Renal cortex interstitium (tissue), 11 donors: ENCODE measurements around the gene RDH8. TPM values are rescaled to one million over a fixed set of nuclear protein-coding genes. Genes with fewer than 3 reads are reported as not detected.
"Not testable (repeated sequence)": the region's sequence is repeated elsewhere in the genome, so short reads cannot be mapped to it uniquely, and the experiment has no call there.

Experiments
- DNase-seq, 11 donors: peaks; one replicate each; pipeline ENCODE4 v3.0.0-alpha.2; 2013; ENCODE audit warnings: low read depth in 9 of 11, low spot score in 4 of 11; ENCODE audit errors: extremely low read depth in 1 of 11
- polyA plus RNA-seq, 3 donors: library from polyadenylated mRNA; unstranded; fragments of 120-200 nt; gene quantifications; one replicate each; pipeline ENCODE4 v1.2.1, GENCODE V29; 2013; ENCODE audit not compliant: insufficient read length in 3 of 3

The RDH8 gene
- polyA plus RNA-seq, 3 donors: 0.27 TPM; not detected in 2

DNA sequence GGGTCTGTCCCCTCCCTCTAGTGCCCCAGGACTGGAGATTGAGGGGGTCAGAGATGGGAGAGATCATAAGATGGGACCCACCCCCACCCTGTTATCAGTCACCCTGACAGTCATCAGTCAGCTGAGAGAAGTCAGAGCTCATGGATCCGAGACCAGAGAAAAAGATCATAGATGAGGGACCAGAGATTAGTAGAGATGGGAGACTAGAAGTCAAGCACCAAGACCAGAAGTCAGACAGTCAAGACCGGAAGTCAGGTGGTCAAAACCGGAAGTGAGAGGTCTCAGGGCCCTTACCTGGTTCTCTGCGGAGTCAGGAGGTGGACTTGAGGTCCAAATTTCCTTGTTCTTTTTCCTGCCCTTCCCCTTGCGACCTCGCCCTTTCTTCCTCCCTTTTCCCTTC is 10.0 kb upstream of the RDH8 start:
- no peak for DNase-seq

DNA sequence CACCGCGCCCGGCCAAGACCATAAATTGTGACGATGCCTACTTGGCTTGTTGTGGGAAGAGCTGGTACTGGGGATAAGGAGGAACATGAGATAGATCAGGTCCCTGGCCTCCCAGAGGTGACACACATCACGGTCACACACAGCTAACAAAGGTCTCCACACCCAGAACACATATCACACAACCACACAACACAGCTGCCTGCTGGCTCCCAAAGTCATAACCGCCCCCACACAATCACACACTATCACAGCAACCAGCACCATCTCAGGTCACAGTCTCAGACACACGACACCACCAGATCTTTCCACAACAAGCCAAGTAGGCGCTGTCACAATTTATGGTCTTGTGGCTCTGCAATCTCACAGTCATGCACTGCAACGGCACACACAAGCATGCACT is 8.7 kb upstream of the RDH8 start:
- no peak for DNase-seq

DNA sequence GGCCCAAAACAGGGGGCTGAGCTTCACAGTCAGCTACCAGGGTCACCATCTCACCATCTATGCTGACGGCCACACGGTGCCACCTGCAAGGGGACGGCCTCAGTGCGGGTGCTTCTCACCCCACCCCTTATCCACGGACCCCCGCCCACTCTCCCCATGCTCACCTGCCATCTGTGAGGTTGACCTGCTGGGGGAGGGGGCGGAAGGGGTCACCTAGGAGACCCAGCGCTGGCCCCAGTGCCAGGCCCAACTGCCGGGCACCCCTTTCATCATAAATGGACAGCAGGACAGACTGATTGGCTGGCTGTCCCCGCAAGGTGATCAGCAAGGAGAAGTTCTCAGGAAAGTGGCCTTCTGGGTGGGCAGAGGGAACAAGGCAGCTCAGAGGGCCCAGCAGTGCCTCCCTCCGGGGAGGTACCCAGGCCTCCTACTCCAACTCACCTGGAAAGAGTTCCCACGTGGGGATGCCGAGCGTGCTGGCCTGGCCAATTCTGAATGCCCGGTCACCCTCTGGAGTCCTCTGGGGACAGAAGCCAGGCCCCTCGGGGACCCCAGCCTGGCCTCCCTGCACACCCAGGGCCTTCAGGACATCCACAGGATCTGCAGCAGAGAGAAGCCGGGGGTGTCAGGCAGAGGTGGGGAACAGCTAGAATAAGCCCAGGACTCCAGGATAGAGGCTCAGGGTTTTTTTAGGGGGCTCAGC is 7.5 kb upstream of the RDH8 start:
- DNase-seq: no peak

GRCh38 chr19:10006335-10006708 is 7.0 kb upstream of the RDH8 start:
- no peak for DNase-seq

GRCh38 chr19:10006752-10007323 is 6.4 kb upstream of the RDH8 start:
- no peak for DNase-seq

DNA sequence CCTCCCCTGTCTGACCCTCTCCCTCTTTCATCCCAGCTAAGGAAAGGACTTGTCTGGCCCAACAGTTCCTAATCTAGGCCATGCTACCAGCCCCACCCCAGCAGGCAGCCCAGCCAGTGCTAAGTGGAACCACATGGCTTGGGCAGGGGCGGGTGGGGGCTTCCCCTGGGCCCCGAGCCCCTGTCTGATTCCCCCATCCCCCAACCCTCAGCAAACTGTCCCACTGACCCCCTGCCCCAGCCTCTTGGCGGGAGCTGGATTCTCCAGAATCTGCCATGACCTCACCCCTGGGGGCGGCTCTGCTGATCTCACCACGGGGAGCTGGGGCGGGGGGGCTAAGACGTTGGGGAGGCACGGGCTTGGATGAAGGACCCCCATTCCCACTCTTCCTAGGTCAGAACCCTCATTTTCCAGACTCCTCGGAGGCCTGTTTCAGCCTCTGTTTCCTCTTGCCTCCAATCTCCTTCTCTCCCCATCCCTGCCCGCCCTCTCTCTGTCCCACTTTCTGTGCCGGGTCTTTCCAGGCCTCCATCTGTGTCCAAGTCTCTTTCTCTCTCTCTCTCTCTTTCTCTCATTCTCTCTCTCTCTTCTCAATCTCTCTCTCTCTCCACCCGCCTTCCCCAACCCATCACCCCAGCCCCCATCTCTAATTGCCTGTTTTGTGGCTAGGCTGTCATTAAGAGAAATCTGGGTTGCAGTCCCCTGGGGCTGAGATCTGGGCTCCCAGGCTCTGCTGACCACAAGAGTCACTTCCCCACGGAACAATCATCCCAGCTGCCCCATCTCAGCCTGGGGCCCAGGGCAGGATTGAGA is 5.7 kb upstream of the RDH8 start:
- no peak for DNase-seq

GRCh38 chr19:10008184-10008765 is 5.0 kb upstream of the RDH8 start:
- no peak for DNase-seq

GRCh38 chr19:10009714-10010224 is 3.5 kb upstream of the RDH8 start:
- DNase-seq: no peak

GRCh38 chr19:10010247-10010691 is 3.0 kb upstream of the RDH8 start, which contains the start of gene COL5A3:
Gene COL5A3, minus strand, starts transcription at chr19:10010504. Its CDS starts 119 bp downstream, at chr19:10010385.
- DNase-seq: no peak

GRCh38 chr19:10010939-10011338 is 2.3 kb upstream of the RDH8 start:
- no peak for DNase-seq

- DNase-seq: no peak
Observed at GRCh38 chr19:10011974-10012373, 1.3 kb upstream of the RDH8 start.

DNA sequence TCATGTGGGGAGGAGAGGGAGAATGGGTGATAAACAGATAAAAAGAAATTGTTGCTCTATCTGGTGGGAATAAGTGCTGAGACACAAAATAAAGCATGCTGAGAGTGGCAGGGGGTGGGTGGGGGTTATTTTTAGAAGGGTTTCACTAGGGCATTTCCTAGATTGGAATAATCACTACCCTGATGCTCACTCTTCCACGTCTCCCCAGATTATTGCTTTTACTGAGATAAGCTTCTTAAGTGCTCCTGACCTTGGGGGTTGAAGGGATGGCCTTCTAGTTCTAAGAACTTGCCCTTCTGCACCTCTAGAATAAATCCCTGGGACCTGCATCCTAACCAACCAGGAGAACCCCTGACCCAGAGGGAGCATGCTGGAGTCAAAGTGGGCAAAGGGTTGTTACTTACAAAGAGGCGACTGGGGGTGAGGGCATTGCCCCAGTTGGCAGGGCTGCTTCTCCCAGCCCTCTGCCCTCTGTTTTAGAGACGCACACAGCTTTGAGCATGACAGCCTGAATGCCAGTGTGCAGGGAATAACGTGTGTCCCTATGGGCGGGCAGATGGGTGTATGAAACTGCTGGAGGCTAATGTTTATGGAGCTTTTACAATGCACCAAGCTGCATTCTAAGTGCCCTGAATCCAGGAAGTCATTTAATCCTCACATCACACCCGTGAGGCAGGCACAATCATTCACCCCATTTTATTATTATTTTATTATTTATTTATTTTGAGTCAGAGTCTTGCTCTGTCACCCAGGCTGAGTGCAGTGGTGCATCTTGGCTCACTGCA is 743 bp downstream of the RDH8 start:
- DNase-seq: no peak

DNA sequence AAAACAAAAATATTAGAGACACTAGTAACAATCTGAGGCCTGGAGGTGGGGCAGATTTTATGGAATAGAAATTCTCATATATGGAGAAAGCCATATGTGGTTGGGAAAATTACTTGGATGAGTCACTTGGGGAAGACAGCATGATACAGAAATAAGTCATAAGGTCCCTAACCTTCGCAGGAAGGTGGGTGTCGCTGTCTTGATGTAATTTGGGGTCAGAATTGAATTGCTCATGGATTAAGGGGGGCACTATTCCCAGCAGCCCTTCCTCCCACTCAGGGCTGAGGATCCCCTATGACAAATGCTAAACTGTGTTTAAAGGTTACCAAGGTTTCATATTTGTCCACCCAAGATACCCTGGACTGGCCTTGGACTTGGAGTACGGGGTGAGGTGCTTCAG is 5.0 kb downstream of the RDH8 start:
- no peak for DNase-seq

DNA sequence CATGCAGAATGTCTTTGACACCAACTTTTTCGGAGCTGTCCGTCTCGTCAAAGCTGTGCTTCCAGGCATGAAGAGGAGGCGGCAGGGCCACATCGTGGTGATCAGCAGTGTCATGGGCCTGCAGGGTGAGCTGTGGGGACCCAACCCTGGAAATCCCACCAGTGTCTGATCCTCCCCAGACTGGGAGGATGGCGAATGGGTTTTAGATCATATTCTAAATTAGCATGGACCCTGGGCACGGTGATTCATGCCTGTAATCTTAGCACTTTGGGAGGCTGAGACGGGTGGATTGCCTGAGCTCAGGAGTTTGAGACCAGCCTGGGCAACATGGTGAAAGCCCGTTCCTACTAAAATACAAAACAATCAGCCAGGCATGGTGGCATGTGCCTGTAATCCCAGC is 5.5 kb downstream of the RDH8 start:
- no peak for DNase-seq

- no peak for DNase-seq
Observed at GRCh38 chr19:10019246-10019645, 6.0 kb downstream of the RDH8 start.

GRCh38 chr19:10020851-10021250 is 7.6 kb downstream of the RDH8 start:
- no peak for DNase-seq

GRCh38 chr19:10021446-10021845 is 8.2 kb downstream of the RDH8 start:
- no peak for DNase-seq

GRCh38 chr19:10021863-10022262 is 8.6 kb downstream of the RDH8 start:
- DNase-seq: no peak

GRCh38 chr19:10023096-10023495 is 9.8 kb downstream of the RDH8 start:
- DNase-seq: not testable (repeated sequence)
